Breast epithelium (tissue), 3 donors: ENCODE results near the gene ZNF221.

Experiments used
- CTCF ChIP-seq, 3 donors: fragments of 450-650 bp; IDR thresholded peaks; one replicate each; pipeline ENCODE4 v1.5.1; 2016 to 2017; ENCODE audit warnings: antibody characterized with exemption in 3 of 3, mild to moderate bottlenecking in 3 of 3, moderate library complexity in 3 of 3
- POLR2AphosphoS5 ChIP-seq, 3 donors: sonication (generic); formaldehyde crosslinking; IDR thresholded peaks; one replicate each; pipeline ENCODE4 v1.6.1; 2017; ENCODE audit warnings: antibody characterized with exemption in 3 of 3

- no peak for TF ChIP-seq POLR2AphosphoS5 (IDR thresholded peaks at IDR 0.05)
- no peak for TF ChIP-seq CTCF (IDR thresholded peaks at IDR 0.05)
Observed at GRCh38 chr19:43966079-43966694, 15.2 kb downstream of the ZNF221 start.
